A549 (cell line): ENCODE results near the gene UBAC2. TPM values are rescaled to one million over a fixed set of nuclear protein-coding genes. Genes with fewer than 3 reads are reported as not detected.

Experiments used
- ATAC-seq, 2 experiments: fragments of 200-7000 bp in 1 of 2; fragments of >200 bp in 1 of 2; cut with Nextera tagmentation in 1 of 2; cut with Tn5 transposase in 1 of 2; 3 replicates each; pipeline versions ENCODE4 v1.8.0 to v1.9.1; 2018 to 2020; ENCODE audit warnings: mild to moderate bottlenecking in 1 of 2, moderate library complexity in 1 of 2
- CTCF ChIA-PET: fragments of 300-600 bp; sonication (Branson Sonifier 250); formaldehyde crosslinking; extraction: SDS; loops from one replicate; lab custom pipeline; 2021; ENCODE audit warnings: antibody characterized with exemption, inconsistent platforms; lab: Yijun Ruan, JAX
- POLR2A ChIA-PET: fragments of 350-600 bp; formaldehyde crosslinking; extraction: SDS; loops from one replicate; lab custom pipeline; 2021; ENCODE audit warnings: antibody characterized with exemption, inconsistent platforms; lab: Yijun Ruan, JAX
- DNase-seq, 2 experiments: peaks; one replicate each; pipeline versions ENCODE4 v3.0.0 to v3.0.0-alpha.2; 2011 to 2016; ENCODE audit warnings: low read depth in 1 of 2, low spot score in 1 of 2
- FAIRE-seq: peaks from 2 replicates; lab custom pipeline; 2011; peaks lifted over from hg19 to GRCh38; lab: Jason Lieb, UNC
- H3K27ac ChIP-seq, 2 experiments: fragments of >200 bp; sonication (Bioruptor Twin); formaldehyde crosslinking; 3 replicates each; pipeline ENCODE4 v1.5.1; 2016 to 2017
- H3K4me1 ChIP-seq: fragments of >200 bp; sonication (Bioruptor Twin); formaldehyde crosslinking; 3 replicates; pipeline ENCODE4 v1.6.1; 2016
- H3K4me2 ChIP-seq: fragments of >200 bp; sonication (Bioruptor Twin); formaldehyde crosslinking; 3 replicates; pipeline ENCODE4 v1.6.1; 2016
- H3K4me3 ChIP-seq: fragments of >200 bp; sonication (Bioruptor Twin); formaldehyde crosslinking; 3 replicates; pipeline ENCODE4 v1.5.1; 2016
- H3K9me3 ChIP-seq: fragments of >200 bp; sonication (Bioruptor Twin); formaldehyde crosslinking; 3 replicates; pipeline ENCODE4 v1.6.1; 2016
- CHD2 ChIP-seq: fragments of 150-350 bp; IDR thresholded peaks from 2 replicates; pipeline ENCODE4 v1.6.1; 2014; ENCODE audit warnings: low read length; ENCODE audit not compliant: partially characterized antibody
- CHD4 ChIP-seq: fragments of 200-600 bp; sonication (generic); IDR thresholded peaks from 2 replicates; pipeline ENCODE4 v1.6.1; 2016; ENCODE audit warnings: antibody characterized with exemption, mild to moderate bottlenecking, borderline replicate concordance
- EHMT2 ChIP-seq: fragments of 200-600 bp; sonication (generic); IDR thresholded peaks from 2 replicates; pipeline ENCODE4 v1.6.1; 2016; ENCODE audit warnings: antibody characterized with exemption, low read depth, mild to moderate bottlenecking, moderate library complexity
- ESRRA ChIP-seq: fragments of 150-350 bp; IDR thresholded peaks from 2 replicates; pipeline ENCODE4 v1.6.1; 2014; ENCODE audit warnings: mild to moderate bottlenecking, low read length, borderline replicate concordance
- FOSB ChIP-seq: fragments of 250-450 bp; sonication (Bioruptor Pico); IDR thresholded peaks from 2 replicates; pipeline ENCODE4 v1.5.0; 2020; ENCODE audit warnings: mild to moderate bottlenecking, moderate library complexity
- GATA3 ChIP-seq: IDR thresholded peaks from 2 replicates; pipeline ENCODE4 v1.6.1; 2012; ENCODE audit warnings: borderline replicate concordance
- HDAC2 ChIP-seq: fragments of 200-600 bp; sonication (generic); IDR thresholded peaks from 2 replicates; pipeline ENCODE4 v1.6.1; 2016
- KDM5A ChIP-seq: fragments of 200-600 bp; sonication (generic); IDR thresholded peaks from 2 replicates; pipeline ENCODE4 v1.6.1; 2016; ENCODE audit warnings: antibody characterized with exemption, mild to moderate bottlenecking
- NPAS2 ChIP-seq: fragments of 250-450 bp; sonication (Bioruptor Pico); IDR thresholded peaks from 2 replicates; pipeline ENCODE4 v1.8.0; 2022; ENCODE audit warnings: mild to moderate bottlenecking, moderate library complexity, borderline replicate concordance
- NR3C1 ChIP-seq: fragments of >200 bp; sonication (Bioruptor Twin); formaldehyde crosslinking; IDR thresholded peaks from 3 replicates; pipeline ENCODE4 v1.6.1; 2017
- RCOR1 ChIP-seq: fragments of 150-350 bp; IDR thresholded peaks from 2 replicates; pipeline ENCODE4 v1.6.1; 2014; ENCODE audit warnings: antibody characterized with exemption, low read length, low read depth
- RFX5 ChIP-seq: fragments of 450-650 bp; IDR thresholded peaks from 2 replicates; pipeline ENCODE4 v1.7.1; 2014; ENCODE audit warnings: antibody characterized with exemption, mild to moderate bottlenecking, moderate library complexity
- ZFP36 ChIP-seq: fragments of 450-650 bp; IDR thresholded peaks from 2 replicates; pipeline ENCODE4 v1.6.1; 2014; ENCODE audit warnings: borderline replicate concordance; ENCODE audit not compliant: partially characterized antibody
- ZNF302 ChIP-seq: fragments of 250-450 bp; sonication (Bioruptor Pico); IDR thresholded peaks from 2 replicates; pipeline ENCODE4 v1.9.0; 2021; ENCODE audit warnings: inconsistent platforms, mild to moderate bottlenecking, moderate library complexity
- WGBS: methylation state at CpG from one replicate; pipeline ENCODE4 v1.1.6; 2017; ENCODE audit errors: missing lambda C conversion rate; 5-methylcytosine and 5-hydroxymethylcytosine counted together
- polyA plus RNA-seq, 4 experiments: library from polyadenylated mRNA; depleted of rRNA in 3 of 4; stranded (reverse); fragments of >200 nt; fragmentation: RNase III in 1 of 4; extraction: RNeasy Plus Mini Kit Qiagen cat#74134 plus additional on column Dnase treatment in 1 of 4; gene quantifications; 2 replicates in 3 of 4; 3 replicates in 1 of 4; pipeline ENCODE4 v1.2.3, GENCODE V29; 2011 to 2017
- TF ChIP-seq, protein P1 (sequence below): fragments of 200-600 bp; sonication (generic); IDR thresholded peaks from 2 replicates; pipeline ENCODE4 v1.6.1; 2016; ENCODE audit warnings: antibody characterized with exemption, mild to moderate bottlenecking, moderate library complexity
- TF ChIP-seq, protein P2 (sequence below): IDR thresholded peaks from 2 replicates; pipeline ENCODE4 v1.6.1; 2012; ENCODE audit warnings: low read depth, borderline replicate concordance
- TF ChIP-seq, protein P3 (sequence below): fragments of >200 bp; sonication (Bioruptor Twin); formaldehyde crosslinking; IDR thresholded peaks from 3 replicates; pipeline ENCODE4 v1.5.1; 2016

Gene UBAC2
- polyA plus RNA-seq, 2 of the 4 experiments (the other 2 are of a cell fraction), result 61.6 to 103 TPM

DNA sequence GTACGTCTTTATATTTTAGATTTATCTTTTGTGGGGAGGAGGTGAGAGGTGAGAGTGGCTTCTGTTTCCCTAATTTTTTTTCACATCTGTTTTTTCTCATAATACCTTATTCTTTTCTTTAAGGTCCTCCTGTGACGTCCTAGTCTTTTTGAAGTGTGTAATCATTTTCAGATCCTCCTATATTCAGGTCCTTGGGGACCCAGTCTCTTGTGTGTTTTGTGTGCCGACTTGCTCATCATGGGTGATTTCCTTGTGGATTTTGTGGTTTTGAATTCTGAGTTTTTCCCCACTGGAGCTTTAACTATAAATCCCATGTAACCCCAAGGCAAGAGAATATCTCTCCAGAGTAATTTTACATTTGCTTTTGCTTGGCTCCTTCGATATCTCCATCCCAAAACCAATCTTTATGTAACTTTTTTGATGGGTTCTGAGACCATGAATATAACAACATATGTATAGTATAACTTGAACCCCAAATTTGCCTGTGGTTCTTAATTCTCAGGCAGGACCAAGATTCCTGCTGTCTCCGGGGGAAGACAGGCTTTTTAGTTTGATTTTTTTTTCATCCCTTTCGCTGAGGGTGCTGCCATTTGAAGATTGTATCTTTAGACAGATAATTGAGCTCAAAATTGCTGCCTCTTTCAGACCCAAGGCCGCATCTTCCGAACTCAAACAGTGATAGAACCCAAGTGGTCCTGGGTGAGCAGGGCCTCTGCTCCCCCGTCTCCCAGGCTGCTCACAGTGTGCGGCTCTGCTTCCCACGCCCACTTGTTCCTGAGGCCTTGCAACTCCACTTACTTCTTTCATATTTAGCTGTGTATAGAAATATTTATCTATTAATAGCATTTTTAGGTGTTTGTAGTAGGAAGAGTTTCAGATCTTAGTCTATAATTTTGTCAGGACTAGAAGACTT, 165.7 kb downstream of the UBAC2 start:
- Histone ChIP-seq H3K4me1 (no peaks in the 10 kb centered on the region), H3K9me3 (no peaks in the 10 kb centered on the region), H3K4me2 (no peak overlapping the region), H3K27ac (no peak overlapping the region), H3K4me3 (no peak overlapping the region)
- WGBS, result 97% methylated on average over 11 of the region's 11 CpGs
- ATAC-seq (no peak), FAIRE-seq (no peak), DNase-seq (no peak)
- CTCF ChIA-PET, result interaction anchor here (1.4 kb wide), 1 partner anchor 69 kb away, joined by 3 read pairs; no protein-coding TSS in a partner anchor
- TF ChIP-seq, protein P1, sequence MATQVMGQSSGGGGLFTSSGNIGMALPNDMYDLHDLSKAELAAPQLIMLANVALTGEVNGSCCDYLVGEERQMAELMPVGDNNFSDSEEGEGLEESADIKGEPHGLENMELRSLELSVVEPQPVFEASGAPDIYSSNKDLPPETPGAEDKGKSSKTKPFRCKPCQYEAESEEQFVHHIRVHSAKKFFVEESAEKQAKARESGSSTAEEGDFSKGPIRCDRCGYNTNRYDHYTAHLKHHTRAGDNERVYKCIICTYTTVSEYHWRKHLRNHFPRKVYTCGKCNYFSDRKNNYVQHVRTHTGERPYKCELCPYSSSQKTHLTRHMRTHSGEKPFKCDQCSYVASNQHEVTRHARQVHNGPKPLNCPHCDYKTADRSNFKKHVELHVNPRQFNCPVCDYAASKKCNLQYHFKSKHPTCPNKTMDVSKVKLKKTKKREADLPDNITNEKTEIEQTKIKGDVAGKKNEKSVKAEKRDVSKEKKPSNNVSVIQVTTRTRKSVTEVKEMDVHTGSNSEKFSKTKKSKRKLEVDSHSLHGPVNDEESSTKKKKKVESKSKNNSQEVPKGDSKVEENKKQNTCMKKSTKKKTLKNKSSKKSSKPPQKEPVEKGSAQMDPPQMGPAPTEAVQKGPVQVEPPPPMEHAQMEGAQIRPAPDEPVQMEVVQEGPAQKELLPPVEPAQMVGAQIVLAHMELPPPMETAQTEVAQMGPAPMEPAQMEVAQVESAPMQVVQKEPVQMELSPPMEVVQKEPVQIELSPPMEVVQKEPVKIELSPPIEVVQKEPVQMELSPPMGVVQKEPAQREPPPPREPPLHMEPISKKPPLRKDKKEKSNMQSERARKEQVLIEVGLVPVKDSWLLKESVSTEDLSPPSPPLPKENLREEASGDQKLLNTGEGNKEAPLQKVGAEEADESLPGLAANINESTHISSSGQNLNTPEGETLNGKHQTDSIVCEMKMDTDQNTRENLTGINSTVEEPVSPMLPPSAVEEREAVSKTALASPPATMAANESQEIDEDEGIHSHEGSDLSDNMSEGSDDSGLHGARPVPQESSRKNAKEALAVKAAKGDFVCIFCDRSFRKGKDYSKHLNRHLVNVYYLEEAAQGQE, result no peak
- no peak for TF ChIP-seq KDM5A
- TF ChIP-seq CHD2, result no peak
- no peak for TF ChIP-seq FOSB (CRISPR knock-in tag)
- no peak for TF ChIP-seq RFX5
- no peak for TF ChIP-seq ESRRA
- TF ChIP-seq, protein P2, sequence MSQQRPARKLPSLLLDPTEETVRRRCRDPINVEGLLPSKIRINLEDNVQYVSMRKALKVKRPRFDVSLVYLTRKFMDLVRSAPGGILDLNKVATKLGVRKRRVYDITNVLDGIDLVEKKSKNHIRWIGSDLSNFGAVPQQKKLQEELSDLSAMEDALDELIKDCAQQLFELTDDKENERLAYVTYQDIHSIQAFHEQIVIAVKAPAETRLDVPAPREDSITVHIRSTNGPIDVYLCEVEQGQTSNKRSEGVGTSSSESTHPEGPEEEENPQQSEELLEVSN, result no peak
- TF ChIP-seq NPAS2 (CRISPR knock-in tag), result no peak
- POLR2A ChIA-PET, result no interaction called here

DNA sequence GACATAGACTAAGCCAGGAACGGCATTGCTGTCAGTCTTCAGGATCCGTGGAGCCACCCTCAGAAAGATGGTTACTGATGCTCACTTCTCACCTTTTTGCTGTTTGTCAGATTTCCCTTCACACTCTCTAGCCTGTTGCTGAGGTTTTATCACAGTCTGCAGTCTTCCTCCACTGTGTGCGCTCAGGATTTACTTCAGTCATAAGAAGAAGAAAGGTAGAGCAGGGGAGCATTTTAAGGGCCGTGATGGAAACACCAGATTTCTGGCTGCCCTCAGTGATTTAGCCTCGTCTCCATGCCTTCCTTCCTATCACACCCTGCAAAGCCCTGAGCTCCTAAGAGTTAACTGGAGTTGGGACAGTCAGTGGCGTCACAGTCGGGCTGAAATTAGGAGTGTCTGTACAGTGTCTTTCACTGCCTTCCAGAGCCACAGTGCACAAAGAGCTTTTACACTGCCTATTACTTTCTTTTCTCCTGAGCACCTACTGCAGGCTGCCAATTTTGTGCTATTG, 166.5 kb downstream of the UBAC2 start:
- 89% methylated on average over 7 of the region's 7 CpGs for WGBS
- ATAC-seq, result no peak
- H3K4me1 ChIP-seq, result no peaks in the 10 kb centered on the region
- H3K9me3 ChIP-seq, result no peaks in the 10 kb centered on the region
- DNase-seq, result no peak
- no peak for FAIRE-seq
- POLR2A ChIA-PET, result no interaction called here
- no peak overlapping the region for H3K27ac ChIP-seq
- CTCF ChIA-PET, result interaction anchor here (1.4 kb wide), 1 partner anchor 68 kb away, joined by 3 read pairs; no protein-coding TSS in a partner anchor
- no peak for TF ChIP-seq RCOR1
- H3K4me3 ChIP-seq, result no peak overlapping the region
- H3K4me2 ChIP-seq, result no peak overlapping the region

DNA sequence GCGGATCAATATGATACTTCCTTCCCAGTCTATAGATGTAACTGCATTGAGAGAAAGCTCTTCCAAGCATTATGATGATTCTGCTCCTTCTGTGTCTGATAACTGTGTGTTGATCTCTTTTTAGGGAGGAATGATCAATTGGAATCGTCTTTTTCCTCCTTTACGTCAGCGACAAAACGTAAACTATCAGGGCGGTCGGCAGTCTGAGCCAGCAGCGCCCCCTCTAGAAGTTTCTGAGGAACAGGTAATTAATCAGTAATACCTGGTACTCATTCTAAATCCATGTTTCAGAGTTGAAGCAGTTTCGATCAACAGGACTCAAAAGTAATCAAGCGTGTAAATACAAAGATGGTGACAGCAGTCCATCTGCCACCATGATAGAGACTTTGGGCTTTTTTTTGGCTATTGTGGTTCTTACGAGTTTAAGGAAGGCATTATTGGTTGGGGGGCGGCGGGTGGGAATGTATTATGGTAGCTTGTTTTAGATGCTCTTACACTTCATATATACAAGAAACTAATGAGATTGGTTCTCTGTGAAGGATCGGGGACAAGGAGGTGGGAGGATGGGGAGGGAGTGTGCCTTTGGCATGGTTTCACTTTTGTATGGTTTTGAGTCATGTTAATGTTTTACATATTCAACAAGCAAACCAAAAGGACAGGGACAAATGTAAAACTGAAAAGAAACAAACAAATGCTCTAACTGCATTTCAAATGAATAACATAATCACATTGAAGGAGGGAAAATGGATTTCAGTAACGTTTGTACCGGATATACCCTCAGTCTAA, 167.2 kb downstream of the UBAC2 start:
- Histone ChIP-seq H3K4me3 (no peak overlapping the region), H3K27ac (no peak overlapping the region), H3K4me1 (no peaks in the 10 kb centered on the region), H3K9me3 (no peaks in the 10 kb centered on the region), H3K4me2 (no peak overlapping the region)
- CTCF ChIA-PET, result no interaction called here
- POLR2A ChIA-PET, result no interaction called here
- WGBS, result 90% methylated on average over 16 of the region's 16 CpGs
- TF ChIP-seq, protein P2, result no peak
- TF ChIP-seq CHD4 (no peak), HDAC2 (no peak), EHMT2 (no peak), ZNF302 (no peak), ZFP36 (no peak), NR3C1 (no peak), GATA3 (no peak)
- TF ChIP-seq, protein P1, result no peak
- TF ChIP-seq, protein P3, sequence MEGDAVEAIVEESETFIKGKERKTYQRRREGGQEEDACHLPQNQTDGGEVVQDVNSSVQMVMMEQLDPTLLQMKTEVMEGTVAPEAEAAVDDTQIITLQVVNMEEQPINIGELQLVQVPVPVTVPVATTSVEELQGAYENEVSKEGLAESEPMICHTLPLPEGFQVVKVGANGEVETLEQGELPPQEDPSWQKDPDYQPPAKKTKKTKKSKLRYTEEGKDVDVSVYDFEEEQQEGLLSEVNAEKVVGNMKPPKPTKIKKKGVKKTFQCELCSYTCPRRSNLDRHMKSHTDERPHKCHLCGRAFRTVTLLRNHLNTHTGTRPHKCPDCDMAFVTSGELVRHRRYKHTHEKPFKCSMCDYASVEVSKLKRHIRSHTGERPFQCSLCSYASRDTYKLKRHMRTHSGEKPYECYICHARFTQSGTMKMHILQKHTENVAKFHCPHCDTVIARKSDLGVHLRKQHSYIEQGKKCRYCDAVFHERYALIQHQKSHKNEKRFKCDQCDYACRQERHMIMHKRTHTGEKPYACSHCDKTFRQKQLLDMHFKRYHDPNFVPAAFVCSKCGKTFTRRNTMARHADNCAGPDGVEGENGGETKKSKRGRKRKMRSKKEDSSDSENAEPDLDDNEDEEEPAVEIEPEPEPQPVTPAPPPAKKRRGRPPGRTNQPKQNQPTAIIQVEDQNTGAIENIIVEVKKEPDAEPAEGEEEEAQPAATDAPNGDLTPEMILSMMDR, result no peak
- ATAC-seq, result no peak
- no peak for DNase-seq
- no peak for FAIRE-seq
